Dedifferentiated amniotic fluid mesenchymal stem cell (primary cell): ENCODE measurements around the gene OTOP1.
"Not testable (repeated sequence)": the region's sequence is repeated elsewhere in the genome, so short reads cannot be mapped to it uniquely, and the experiment has no call there.

Experiments
- DNase-seq: peaks from one replicate; pipeline ENCODE4 v3.0.0-alpha.2; 2016; ENCODE audit errors: extremely low spot score

The OTOP1 gene

DNA sequence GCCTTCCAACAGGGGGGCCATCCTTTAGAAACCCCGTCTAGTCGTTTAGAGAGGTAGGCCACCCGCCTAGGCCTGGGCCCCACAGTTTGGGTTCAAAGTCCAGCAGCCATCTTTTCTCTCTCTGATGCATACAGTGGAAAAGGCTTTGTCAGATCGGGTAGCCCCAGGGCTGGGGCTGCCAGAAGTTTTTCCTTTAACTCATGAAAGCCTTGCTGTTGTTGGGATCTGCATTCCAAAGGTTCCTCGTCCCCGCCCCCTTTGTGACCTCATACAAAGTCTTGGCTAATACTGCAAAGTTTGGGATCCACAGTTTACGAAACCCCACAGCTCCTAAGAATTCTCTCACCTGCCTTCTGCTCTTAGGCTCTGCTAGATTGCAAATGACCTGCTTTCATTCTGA lies 64.5 kb downstream of the OTOP1 start:
- not testable (repeated sequence) for DNase-seq

DNA sequence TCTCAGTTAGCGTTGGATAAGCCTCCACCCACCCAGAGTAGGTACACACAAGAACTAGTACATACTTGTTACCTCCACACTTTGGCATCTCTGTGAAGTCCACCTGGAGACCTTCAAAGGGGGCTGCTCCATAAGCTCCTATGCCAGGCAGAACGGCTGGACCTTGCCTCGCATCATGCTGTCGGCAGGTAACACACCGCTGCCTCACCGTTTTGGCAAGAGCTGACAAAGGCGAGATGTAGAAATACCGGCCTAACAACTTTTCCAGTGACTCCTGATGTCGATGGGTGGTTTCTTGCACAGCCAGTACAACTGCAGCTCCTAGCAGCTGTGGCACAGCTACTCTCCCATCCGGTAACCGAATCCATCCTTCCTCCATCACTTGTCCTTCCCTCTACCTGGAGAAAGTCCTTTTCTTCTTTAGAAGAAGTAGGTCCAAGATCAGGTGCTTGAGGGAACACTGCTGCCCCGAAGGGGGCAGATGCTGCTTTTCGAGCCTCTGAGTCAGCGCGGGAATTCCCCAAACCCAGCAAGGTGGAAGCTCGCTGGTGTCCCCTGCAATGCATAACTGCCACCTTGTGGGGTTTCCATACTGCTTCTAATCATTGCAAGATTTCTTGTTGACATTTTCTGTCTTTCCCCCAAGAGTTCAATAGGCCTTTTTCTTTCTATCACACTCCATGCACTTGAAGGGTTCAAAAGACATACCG lies 65.6 kb downstream of the OTOP1 start:
- DNase-seq = not testable (repeated sequence)

DNA sequence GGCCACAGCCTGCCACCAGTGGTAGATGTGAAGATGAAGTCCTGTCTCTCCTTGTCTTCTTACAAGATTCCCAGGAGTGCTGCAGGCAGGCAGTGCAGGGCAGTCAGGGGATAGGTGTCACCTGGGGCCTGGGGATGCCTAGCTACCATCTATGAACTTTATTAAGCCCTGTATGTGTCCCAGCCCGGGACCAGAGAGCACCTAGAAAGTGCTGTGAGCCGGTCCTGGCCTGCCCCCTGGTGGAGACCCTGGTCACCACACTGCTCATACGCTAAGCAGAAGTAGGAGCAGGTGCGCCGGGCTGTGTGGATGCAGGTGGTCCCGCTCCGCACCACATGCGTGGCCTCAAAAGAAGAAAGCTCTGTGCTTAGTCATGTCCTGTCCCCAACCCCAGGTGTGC lies 81.1 kb downstream of the OTOP1 start:
- not testable (repeated sequence) for DNase-seq

DNA sequence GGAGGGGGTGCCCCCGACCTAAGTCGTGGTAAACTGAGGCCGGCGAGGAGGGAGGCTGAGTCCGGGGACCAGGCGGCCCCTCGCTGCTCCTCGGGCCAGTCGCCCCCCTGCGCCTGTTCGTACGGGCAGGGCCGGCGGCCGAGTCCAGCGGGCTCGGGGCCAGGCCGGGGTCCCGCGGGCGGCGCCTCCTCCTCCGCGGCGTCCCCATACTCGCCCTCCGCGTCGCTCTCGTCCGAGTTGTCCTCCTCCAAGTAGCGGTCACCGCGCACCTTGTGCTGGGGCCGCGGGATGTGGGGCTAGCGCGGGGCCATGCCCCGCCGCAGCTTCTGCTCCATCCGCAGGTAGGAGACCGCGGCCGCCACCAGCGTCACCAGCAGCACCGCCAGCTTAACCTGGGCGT lies 83.4 kb downstream of the OTOP1 start:
- not testable (repeated sequence) for DNase-seq

DNA sequence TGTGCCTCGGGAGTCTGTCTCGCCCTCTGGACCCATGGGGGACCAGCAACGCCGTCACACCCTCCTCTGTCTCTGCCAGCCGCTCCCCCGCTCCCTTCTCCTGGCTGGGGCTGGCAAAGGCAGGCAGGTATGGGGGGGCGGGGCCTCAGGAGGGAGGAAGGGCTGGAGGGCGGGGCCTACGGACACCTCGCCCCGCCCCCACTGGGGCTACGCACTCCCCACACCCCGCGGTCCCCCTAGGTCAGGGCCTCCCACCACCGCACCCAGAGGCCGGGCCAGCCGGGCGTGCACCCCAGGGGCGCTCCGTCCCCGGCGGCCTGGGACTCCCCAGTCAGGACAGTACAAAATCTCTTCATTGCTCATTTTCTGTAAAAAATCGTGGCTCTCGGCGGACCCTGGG lies 84.0 kb downstream of the OTOP1 start:
- not testable (repeated sequence) for DNase-seq

DNA sequence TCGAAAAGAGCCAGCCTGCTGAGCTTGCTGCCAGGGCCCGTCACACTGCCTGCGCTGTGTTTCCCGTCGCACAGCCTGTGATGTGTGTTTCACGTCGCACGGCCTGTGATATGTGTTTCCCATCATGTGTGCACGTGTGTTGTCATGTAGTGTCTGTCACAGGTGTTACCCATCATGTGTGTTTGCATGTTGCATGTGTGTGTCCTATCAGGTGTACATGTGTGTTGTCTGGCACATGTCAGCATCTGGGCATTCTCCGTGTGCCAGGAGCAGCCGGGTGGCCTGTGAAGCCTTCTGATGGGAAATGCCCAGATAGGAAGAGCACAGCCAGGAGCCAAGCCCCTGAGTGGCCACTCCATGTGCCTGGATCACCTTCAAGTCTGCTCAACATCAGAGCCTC lies 85.5 kb downstream of the OTOP1 start:
- not testable (repeated sequence) for DNase-seq
